K562 (cell line): ENCODE results near the gene DNAJC8. TPM values are rescaled to one million over a fixed set of nuclear protein-coding genes. Genes with fewer than 3 reads are reported as not detected.

ENCODE experiments used
- CBFA2T2 ChIP-seq: fragments of 450-650 bp; conservative IDR thresholded peaks from 2 replicates; pipeline ENCODE4 v1.6.1; 2017; ENCODE audit warnings: mild to moderate bottlenecking
- CCAR2 ChIP-seq: fragments of 200-400 bp; formaldehyde crosslinking; IDR thresholded peaks from 2 replicates; pipeline ENCODE4 v1.6.1; 2017; ENCODE audit warnings: mild to moderate bottlenecking, low read depth, low read length
- ESRRA ChIP-seq: fragments of 450-650 bp; IDR thresholded peaks from 2 replicates; pipeline ENCODE4 v1.6.1; 2014; ENCODE audit warnings: low read depth, mild to moderate bottlenecking, moderate library complexity, borderline replicate concordance
- FOXJ2 ChIP-seq: fragments of 200-800 bp; sonication (Bioruptor generic); IDR thresholded peaks from 2 replicates; pipeline ENCODE4 v1.6.1; 2016; ENCODE audit warnings: missing genetic modification characterization, missing compliant biosample characterization
- GABPA ChIP-seq: fragments of 200-800 bp; sonication (Bioruptor generic); conservative IDR thresholded peaks from 2 replicates; pipeline ENCODE4 v1.6.1; 2016; ENCODE audit warnings: low read depth, missing genetic modification characterization, missing compliant biosample characterization
- GATAD2A ChIP-seq: fragments of 450-650 bp; IDR thresholded peaks from 2 replicates; pipeline ENCODE4 v1.6.1; 2017
- HDAC1 ChIP-seq, 2 experiments: fragments of 450-650 bp; IDR thresholded peaks; 2 replicates each; pipeline ENCODE4 v1.6.1; 2016 to 2017; ENCODE audit warnings: inconsistent platforms in 1 of 2, mild to moderate bottlenecking in 1 of 2, moderate library complexity in 1 of 2
- JUN ChIP-seq, 2 experiments: sonication (generic) in 1 of 2; formaldehyde crosslinking in 1 of 2; IDR thresholded peaks; 2 replicates each; pipeline versions ENCODE4 v1.6.1 to v1.8.0; 2012 to 2022; ENCODE audit warnings: borderline replicate concordance in 2 of 2, mild to moderate bottlenecking in 2 of 2, improper control_type of control experiment in 1 of 2, low read depth in 1 of 2, low read length in 1 of 2, missing genetic modification reagents in 1 of 2
- MTA1 ChIP-seq: fragments of 450-650 bp; IDR thresholded peaks from 2 replicates; pipeline ENCODE4 v1.6.1; 2017; ENCODE audit warnings: borderline replicate concordance
- MTA3 ChIP-seq: fragments of 450-650 bp; formaldehyde crosslinking; IDR thresholded peaks from 2 replicates; pipeline ENCODE4 v1.6.1; 2017; ENCODE audit warnings: mild to moderate bottlenecking, borderline replicate concordance
- NEUROD1 ChIP-seq: fragments of 150-350 bp; IDR thresholded peaks from 2 replicates; pipeline ENCODE4 v1.6.1; 2014; ENCODE audit warnings: borderline replicate concordance, low read length, low read depth; ENCODE audit not compliant: partially characterized antibody
- NRF1 ChIP-seq, 2 experiments: fragments of 450-650 bp; IDR thresholded peaks in 1 of 2; conservative IDR thresholded peaks in 1 of 2; 2 replicates each; pipeline ENCODE4 v1.6.1; 2014; ENCODE audit warnings: mild to moderate bottlenecking in 2 of 2
- RBBP5 ChIP-seq: fragments of 200-600 bp; sonication (generic); IDR thresholded peaks from 2 replicates; pipeline ENCODE4 v1.6.1; 2012; ENCODE audit warnings: borderline replicate concordance, mild to moderate bottlenecking, low read length, control low read depth, inconsistent platforms; ENCODE audit not compliant: insufficient read depth, poor library complexity, severe bottlenecking
- RFX5 ChIP-seq: IDR thresholded peaks from 2 replicates; pipeline ENCODE4 v1.6.1; 2011; ENCODE audit warnings: low read depth, mild to moderate bottlenecking, improper control_type of control experiment, low read length
- RNF219 ChIP-seq: fragments of 250-450 bp; sonication (Bioruptor Pico); IDR thresholded peaks from 2 replicates; pipeline ENCODE4 v1.5.0; 2022; ENCODE audit warnings: mild to moderate bottlenecking
- SMARCA4 ChIP-seq: fragments of 450-650 bp; IDR thresholded peaks from 2 replicates; pipeline ENCODE4 v1.6.1; 2016
- SP1 ChIP-seq: sonication (generic); formaldehyde crosslinking; IDR thresholded peaks from 2 replicates; pipeline ENCODE4 v1.8.1; 2022; ENCODE audit warnings: mild to moderate bottlenecking, missing genetic modification reagents
- TOE1 ChIP-seq, 2 experiments: fragments of 450-650 bp in 1 of 2; sonication (generic) in 1 of 2; formaldehyde crosslinking in 1 of 2; IDR thresholded peaks; 2 replicates each; pipeline versions ENCODE4 v1.7.1 to v1.8.0; 2016 to 2022; ENCODE audit warnings: borderline replicate concordance in 2 of 2, mild to moderate bottlenecking in 2 of 2, antibody characterized with exemption in 1 of 2, inconsistent platforms in 1 of 2, low read depth in 1 of 2, missing genetic modification reagents in 1 of 2, moderate library complexity in 1 of 2
- ZNF584 ChIP-seq: fragments of 200-800 bp; sonication (Bioruptor generic); IDR thresholded peaks from 2 replicates; pipeline ENCODE4 v1.6.1; 2016; ENCODE audit warnings: low read depth, mild to moderate bottlenecking, missing genetic modification characterization, missing compliant biosample characterization
- ZNF589 ChIP-seq: fragments of 200-800 bp; sonication (Bioruptor generic); IDR thresholded peaks from 2 replicates; pipeline ENCODE4 v1.6.1; 2016; ENCODE audit warnings: low read depth, missing genetic modification characterization, missing compliant biosample characterization
- polyA plus RNA-seq, 8 experiments: library from polyadenylated mRNA; depleted of rRNA in 4 of 8; stranded (reverse) in 5 of 8; unstranded in 3 of 8; fragments of >200 nt; fragmentation: Nextera tagmentation in 2 of 8; fragmentation: Illumina TruSeq in 1 of 8; extraction: Ambion mirVana in 2 of 8; extraction: Trizol in 1 of 8; gene quantifications; 2 replicates each; pipeline versions ENCODE4 v1.2.1 to v1.2.3, GENCODE V29; 2011 to 2014; ENCODE audit warnings: inconsistent platforms in 1 of 8, missing spikeins in 1 of 8
- total RNA-seq, 7 experiments: library from RNA; depleted of rRNA in 6 of 7; stranded (reverse); fragments of >200 nt in 6 of 7; fragmentation: Illumina TruSeq in 2 of 7; extraction: Trizol in 2 of 7; gene quantifications; 2 replicates each; pipeline versions ENCODE4 v1.2.1 to v1.2.3, GENCODE V29; 2011 to 2021; ENCODE audit warnings: low replicate concordance in 1 of 7
- TF ChIP-seq, protein P1 (sequence below), 2 experiments: fragments of 450-650 bp; IDR thresholded peaks; 2 replicates each; pipeline ENCODE4 v1.6.1; 2018; ENCODE audit warnings: mild to moderate bottlenecking in 2 of 2, low read depth in 1 of 2; ENCODE audit not compliant: partially characterized antibody in 2 of 2

Gene DNAJC8
- total and polyA plus RNA-seq, 9 of the 15 experiments (the other 6 are each of a cell fraction or from before 2014, with no cell fraction given): 143 to 508 (median 209) TPM

- TF ChIP-seq, protein P1, sequence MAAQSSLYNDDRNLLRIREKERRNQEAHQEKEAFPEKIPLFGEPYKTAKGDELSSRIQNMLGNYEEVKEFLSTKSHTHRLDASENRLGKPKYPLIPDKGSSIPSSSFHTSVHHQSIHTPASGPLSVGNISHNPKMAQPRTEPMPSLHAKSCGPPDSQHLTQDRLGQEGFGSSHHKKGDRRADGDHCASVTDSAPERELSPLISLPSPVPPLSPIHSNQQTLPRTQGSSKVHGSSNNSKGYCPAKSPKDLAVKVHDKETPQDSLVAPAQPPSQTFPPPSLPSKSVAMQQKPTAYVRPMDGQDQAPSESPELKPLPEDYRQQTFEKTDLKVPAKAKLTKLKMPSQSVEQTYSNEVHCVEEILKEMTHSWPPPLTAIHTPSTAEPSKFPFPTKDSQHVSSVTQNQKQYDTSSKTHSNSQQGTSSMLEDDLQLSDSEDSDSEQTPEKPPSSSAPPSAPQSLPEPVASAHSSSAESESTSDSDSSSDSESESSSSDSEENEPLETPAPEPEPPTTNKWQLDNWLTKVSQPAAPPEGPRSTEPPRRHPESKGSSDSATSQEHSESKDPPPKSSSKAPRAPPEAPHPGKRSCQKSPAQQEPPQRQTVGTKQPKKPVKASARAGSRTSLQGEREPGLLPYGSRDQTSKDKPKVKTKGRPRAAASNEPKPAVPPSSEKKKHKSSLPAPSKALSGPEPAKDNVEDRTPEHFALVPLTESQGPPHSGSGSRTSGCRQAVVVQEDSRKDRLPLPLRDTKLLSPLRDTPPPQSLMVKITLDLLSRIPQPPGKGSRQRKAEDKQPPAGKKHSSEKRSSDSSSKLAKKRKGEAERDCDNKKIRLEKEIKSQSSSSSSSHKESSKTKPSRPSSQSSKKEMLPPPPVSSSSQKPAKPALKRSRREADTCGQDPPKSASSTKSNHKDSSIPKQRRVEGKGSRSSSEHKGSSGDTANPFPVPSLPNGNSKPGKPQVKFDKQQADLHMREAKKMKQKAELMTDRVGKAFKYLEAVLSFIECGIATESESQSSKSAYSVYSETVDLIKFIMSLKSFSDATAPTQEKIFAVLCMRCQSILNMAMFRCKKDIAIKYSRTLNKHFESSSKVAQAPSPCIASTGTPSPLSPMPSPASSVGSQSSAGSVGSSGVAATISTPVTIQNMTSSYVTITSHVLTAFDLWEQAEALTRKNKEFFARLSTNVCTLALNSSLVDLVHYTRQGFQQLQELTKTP (IDR thresholded peaks at IDR 0.05; ENCODE audit: low read depth in 1 of 2, partially characterized antibody in 2 of 2): peak in 1 of 2 experiments; percentile 61
- TF ChIP-seq MTA3: peak; percentile 89
- 0 out of 2 replicates have a peak, but pooled peaks have one; percentile 80 for TF ChIP-seq CCAR2
- TF ChIP-seq TOE1 (IDR thresholded peaks at IDR 0.05; ENCODE audit: borderline replicate concordance): no peak
- TF ChIP-seq TOE1 (CRISPR knock-in tag; IDR thresholded peaks at IDR 0.05; ENCODE audit: borderline replicate concordance, low read depth): 0 out of 2 replicates have a peak, but pooled peaks have one; percentile 66
- peak; percentile 81 for TF ChIP-seq CBFA2T2
- TF ChIP-seq GATAD2A: peak; percentile 91
- TF ChIP-seq SP1 (CRISPR knock-in tag): 0 out of 2 replicates have a peak, but pooled peaks have one; percentile 60
- TF ChIP-seq JUN (IDR thresholded peaks at IDR 0.05; ENCODE audit: borderline replicate concordance, low read depth, low read length): 0 out of 2 replicates have a peak, but pooled peaks have one; percentile 26
- no peak for TF ChIP-seq JUN (CRISPR knock-in tag; IDR thresholded peaks at IDR 0.05; ENCODE audit: borderline replicate concordance)
- TF ChIP-seq FOXJ2 (tag): peak; percentile 87
- TF ChIP-seq RBBP5: peak; percentile 44
- TF ChIP-seq ESRRA: peak; percentile 69; the same call in 1 of the 2 replicates
- TF ChIP-seq ZNF584 (CRISPR knock-in tag): 0 out of 2 replicates have a peak, but pooled peaks have one; percentile 77
- TF ChIP-seq NRF1 (conservative IDR thresholded peaks at IDR 0.05 in 1 of 2, IDR thresholded peaks at IDR 0.05 in 1 of 2): no peak
- peak; percentile 52 for TF ChIP-seq NEUROD1
- TF ChIP-seq SMARCA4: peak; percentile 98
- peak; percentile 89 for TF ChIP-seq MTA1
- no peak for TF ChIP-seq RFX5
- no peak for TF ChIP-seq RNF219
- peak in 1 of 2 experiments; percentile 90; a peak in 2 of 4 replicates for TF ChIP-seq HDAC1 (IDR thresholded peaks at IDR 0.05)
- TF ChIP-seq GABPA (tag): peak; percentile 37
- TF ChIP-seq ZNF589 (CRISPR knock-in tag): peak; percentile 49; the same call in 1 of the 2 replicates
These were observed 60.1 kb downstream of the DNAJC8 start (continued) for GRCh38 chr1:28172713-28173150.
